HG02884 (cell line): ENCODE results near the gene CD5L.

Experiments used
- ATAC-seq: cut with Tn5 transposase; IDR thresholded peaks from one replicate; pipeline ENCODE4 v1.9.1; 2021; ENCODE audit warnings: mild to moderate bottlenecking, moderate library complexity; ENCODE audit not compliant: unreplicated experiment

The CD5L gene

GRCh38 chr1:157819215-157819614 lies 22.4 kb downstream of the CD5L start:
- ATAC-seq, result no peak

GRCh38 chr1:157813269-157813668 lies 28.3 kb downstream of the CD5L start:
- no peak for ATAC-seq

- ATAC-seq, result peak; percentile 83
Measured at GRCh38 chr1:157806431-157807149, 35.0 kb downstream of the CD5L start.

GRCh38 chr1:157803851-157804250 lies 37.8 kb downstream of the CD5L start:
- ATAC-seq, result no peak

- ATAC-seq, result no peak
Measured at GRCh38 chr1:157799996-157800395, 41.6 kb downstream of the CD5L start.

- no peak for ATAC-seq
Measured at GRCh38 chr1:157798211-157798610, 43.4 kb downstream of the CD5L start.

GRCh38 chr1:157785248-157785647 lies 56.4 kb downstream of the CD5L start:
- ATAC-seq, result no peak

- no peak for ATAC-seq
Measured at GRCh38 chr1:157784801-157785200, 56.8 kb downstream of the CD5L start.

- ATAC-seq, result no peak
Measured at GRCh38 chr1:157782931-157783330, 58.7 kb downstream of the CD5L start.

- ATAC-seq, result peak; percentile 61
Measured at GRCh38 chr1:157781048-157781447, 60.6 kb downstream of the CD5L start.
